GM18517 (cell line): ENCODE data around the gene USH1C.

ENCODE experiments used
- ATAC-seq: cut with Tn5 transposase; IDR thresholded peaks from one replicate; pipeline ENCODE4 v1.9.1; 2021; ENCODE audit warnings: mild to moderate bottlenecking, moderate library complexity; ENCODE audit not compliant: unreplicated experiment

The USH1C gene

GRCh38 chr11:17508791-17509190 lies 35.4 kb downstream of the USH1C start:
- no peak for ATAC-seq

DNA sequence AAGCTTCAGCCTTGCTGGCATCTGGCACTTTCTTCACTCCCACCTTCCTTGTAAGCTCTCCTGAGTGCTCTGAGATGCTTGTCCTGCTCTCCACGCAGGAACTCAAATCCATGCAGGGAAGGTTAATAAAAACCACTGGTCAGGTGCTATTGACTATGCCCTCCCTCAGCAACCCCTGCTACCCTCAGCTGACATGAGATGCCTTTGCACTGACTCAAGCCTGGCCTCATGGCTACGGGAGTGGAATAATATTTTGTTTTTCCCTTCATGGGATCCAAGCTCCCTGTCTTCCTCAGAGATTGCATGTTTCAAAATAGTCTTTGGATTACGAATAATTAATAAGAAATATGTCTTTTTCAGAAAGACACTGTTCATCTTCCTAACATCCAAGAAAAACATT lies 35.9 kb downstream of the USH1C start:
- no peak for ATAC-seq

DNA sequence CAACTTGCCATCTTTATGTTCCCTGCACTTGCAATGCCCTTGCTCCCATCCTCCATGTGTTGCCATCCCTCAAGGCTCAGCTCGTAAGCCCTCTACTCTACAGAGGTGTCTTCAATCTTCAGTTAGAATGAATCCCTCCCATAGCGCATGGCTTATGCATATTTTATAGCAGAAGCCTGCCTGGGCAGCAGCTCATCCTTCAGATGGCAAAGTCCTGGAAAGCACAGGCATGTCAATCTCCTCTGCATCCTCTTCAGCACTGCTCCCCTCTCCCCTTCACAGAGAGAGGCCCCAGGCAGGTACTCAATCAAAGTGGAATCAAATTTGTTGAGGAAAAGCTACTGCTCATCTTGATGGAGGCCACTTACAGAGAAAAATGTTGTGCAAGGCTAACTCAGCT lies 36.4 kb downstream of the USH1C start:
- no peak for ATAC-seq

DNA sequence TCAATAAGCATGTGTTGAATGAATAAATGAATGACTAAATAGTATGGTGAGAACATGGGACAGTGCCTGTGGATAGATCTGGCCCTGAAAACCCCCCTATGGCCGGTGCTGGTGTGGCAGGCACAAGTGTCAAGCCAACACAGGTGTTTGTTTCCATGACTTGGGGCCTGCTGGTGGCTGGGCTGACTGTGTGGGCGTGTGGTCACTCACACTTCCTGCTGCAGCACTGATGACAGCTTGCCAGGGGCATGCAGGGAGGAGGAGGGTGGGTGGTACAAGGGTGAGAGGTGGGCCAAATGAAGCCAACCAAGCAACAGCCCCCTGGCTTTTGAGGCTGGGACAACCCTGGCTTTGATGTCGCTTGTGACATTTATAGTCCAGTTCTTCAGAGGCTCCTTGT lies 37.3 kb downstream of the USH1C start:
- peak; percentile 66 for ATAC-seq

GRCh38 chr11:17506314-17506713 lies 37.9 kb downstream of the USH1C start:
- no peak for ATAC-seq

DNA sequence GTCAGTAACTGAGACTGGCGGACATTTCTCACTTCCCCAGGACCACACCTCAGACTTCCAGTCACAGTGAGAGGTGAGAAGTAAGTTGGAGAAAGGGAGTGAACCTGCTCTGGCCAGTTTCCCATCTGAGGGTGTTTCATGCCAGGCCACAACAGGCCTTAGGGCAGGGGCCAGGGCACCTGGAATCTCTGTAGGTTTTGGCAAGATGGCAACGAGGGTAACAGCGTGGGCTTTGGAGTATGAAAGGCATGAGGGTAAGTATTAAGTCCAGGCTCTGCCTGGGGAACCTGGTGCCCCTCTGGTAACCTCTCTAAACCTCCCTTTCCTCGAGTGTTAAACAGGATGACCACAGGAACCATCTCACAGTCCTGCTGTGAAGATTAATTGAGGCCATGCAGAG lies 39.1 kb downstream of the USH1C start:
- no peak for ATAC-seq

- peak; percentile 57 for ATAC-seq
These were observed 39.7 kb downstream of the USH1C start for GRCh38 chr11:17504330-17505107.

DNA sequence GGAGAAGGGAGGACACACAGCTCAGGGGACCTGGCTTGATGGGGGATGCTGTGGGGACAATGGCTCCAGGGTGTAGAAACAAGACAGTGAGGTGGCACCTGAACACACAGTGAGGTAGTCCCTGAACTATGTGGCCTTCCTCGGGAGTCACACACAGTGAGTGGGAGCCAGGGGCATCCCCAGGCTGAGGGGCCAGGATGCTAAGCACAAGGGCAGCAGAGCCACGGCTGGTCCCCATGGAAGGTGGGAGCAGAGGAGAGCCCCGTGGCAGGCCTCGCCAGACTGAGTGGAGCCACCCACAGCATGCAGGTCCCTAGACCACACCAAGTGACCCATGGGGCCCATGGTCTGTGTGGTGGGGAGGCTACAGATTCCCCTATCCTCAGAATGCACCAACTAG lies 41.6 kb downstream of the USH1C start:
- no peak for ATAC-seq

DNA sequence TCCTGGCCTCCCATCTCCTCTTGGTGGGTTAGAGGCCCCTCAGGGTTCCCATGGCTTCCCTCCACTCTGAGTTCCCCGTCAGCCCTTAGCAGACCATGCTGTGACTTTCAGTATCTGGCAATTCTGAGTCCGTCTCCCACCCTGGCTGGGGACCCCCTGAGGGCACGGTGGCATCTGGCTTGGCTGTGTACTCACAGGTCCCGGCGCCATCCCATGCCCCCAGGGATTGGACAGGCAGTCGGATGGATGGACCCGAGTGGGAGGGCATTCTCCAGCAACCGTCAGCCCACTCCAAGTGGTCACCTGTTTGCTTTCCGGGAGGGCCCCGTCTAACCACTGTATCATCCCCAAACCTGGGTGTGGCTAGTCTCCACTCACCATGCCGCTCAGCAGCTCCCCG lies 43.5 kb downstream of the USH1C start:
- ATAC-seq: no peak

DNA sequence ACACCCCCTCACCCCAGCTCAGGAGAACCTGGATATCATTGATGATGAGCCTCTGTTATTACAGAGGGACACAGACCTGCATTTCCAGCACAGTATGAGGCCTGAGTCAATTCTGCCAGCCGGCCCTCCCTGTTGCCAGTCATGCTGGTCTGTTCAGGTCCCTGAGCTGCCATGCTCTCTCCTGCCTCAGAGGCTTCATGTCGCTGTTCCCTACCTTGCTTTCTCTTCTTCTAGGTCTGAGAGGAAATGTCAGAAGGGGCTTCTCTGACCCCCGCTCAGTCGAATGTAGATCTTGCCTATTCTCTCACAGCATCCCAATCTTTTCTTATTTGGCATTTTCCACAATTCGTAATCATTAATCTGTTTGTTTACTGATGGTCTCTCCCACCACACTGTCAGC lies 45.7 kb downstream of the USH1C start:
- ATAC-seq: no peak

GRCh38 chr11:17498058-17498457 lies 46.2 kb downstream of the USH1C start:
- no peak for ATAC-seq

DNA sequence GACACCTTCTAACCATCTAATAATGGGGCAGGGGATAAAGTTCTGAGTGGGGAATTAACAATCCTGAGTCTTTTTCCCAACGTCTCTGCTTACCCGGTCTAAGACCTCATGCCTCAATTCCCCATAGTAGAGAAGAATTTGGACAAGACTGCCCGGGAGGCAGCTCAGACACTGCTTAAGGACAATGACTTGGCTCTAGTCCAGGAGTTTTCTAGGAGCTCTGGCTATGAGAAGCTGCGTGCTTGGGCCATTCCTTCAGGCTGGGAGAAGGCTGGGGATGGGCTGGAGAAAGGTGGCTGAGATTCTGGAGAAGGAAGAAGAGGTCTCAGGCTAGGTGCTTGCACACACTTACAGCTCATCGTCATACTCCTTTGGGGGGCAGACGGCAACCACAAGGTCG lies 47.8 kb downstream of the USH1C start:
- no peak for ATAC-seq

GRCh38 chr11:17494019-17494418 lies 50.2 kb downstream of the USH1C start:
- no peak for ATAC-seq

DNA sequence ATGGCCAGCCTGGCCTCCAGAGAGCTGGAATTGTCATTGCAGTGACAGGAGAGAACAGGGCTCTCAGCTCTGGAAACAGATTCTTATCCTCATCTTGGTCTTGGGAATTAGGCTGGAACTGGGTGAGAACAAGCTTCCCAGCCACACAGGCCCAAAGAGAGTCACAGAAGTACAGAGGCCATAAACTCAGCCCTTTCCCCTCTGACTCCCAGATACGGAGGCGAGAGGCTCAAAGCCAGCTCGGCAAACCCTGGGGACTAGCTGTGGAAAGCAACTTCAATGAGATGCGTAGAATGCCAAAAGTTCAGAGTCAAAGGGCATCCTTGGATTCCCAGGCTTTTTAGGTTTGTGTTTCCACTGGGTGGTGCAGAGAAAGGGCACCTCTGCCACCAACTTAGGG lies 53.3 kb downstream of the USH1C start:
- ATAC-seq: no peak

GRCh38 chr11:17490232-17490631 lies 54.0 kb downstream of the USH1C start:
- ATAC-seq: no peak

DNA sequence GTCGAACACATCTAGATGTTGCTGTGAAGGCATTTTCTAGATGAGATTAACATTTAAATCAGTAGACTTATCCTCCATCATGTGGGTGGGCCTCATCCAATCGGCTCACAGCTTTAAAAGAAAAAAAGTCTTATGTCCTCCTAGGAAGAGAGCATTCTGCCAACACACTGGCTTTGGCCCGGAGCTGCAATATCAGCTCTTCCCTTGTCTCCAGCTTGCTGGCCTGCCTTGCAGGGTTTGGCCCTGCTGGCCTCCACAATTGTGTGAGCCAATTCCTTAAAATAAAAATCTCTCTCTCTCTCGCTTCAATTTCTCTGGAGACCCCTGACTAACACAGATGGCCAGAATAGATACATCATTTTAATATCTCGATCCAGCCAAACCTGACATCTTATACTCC lies 54.5 kb downstream of the USH1C start:
- no peak for ATAC-seq

DNA sequence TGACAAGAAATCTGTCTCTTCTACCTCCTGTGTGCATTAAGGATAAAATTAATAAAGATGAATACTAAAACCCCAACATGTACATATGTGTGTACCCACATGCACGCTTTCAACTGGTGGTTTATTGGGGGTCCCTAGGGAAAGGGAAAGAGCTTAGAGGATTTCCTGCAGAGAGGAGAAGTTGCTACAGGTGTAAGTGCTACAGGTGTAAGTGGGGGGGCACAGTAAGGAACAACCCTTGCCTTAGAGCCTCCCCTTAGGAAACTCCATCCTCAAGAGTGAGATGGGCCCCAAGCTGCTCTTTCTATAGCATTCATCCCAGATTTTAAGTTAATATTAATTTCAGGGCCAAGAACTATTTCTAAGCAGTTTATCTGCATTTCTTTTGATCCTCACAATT lies 55.7 kb downstream of the USH1C start:
- ATAC-seq: no peak

GRCh38 chr11:17486646-17487045 lies 57.6 kb downstream of the USH1C start:
- ATAC-seq: no peak

GRCh38 chr11:17483505-17483904 lies 60.7 kb downstream of the USH1C start:
- no peak for ATAC-seq

- ATAC-seq: no peak
These were observed 62.3 kb downstream of the USH1C start for GRCh38 chr11:17481905-17482304.

DNA sequence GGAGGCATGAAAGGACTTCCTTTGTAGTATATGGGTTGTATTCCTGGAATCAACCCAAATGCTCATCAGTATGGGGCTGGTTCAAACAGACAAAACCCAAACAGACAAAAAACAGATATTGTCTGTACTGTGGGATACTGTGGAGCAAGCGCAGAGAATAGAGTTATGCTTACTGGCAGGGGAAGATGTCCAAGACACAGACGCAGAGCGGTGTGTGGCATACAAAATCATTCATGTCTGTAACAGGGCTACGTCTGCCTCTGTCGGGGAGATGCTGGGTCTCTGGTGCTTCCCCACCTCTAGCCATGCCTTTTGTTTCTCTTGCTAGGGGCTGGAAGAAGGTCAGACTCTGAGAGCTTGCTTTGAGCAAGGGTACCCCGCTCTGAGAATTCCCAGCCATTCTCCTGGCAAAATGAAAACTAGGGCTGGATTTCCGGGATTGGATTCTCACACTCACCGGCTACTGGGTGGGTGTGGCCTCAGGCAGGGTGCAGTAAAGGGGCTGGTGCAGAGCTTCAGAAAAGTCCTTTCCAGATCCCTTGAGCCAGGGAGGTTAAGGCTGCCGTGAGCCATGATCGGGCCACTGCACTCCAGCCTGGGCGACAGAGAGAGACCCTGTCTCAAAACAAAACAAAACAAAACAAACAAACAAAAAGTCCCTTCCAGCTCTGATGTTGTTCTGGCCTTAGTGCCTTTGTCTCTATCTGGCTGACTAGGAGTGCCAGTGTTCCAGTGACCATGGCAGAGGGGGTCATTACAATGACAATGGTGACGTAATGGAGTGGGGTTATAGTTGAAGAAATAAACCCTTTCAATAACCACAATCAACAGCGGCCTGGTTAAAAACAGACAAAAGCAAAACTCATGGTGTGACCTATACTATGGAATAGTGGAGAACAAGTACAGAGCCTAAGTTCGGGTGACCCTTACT lies 64.7 kb downstream of the USH1C start:
- no peak for ATAC-seq

- no peak for ATAC-seq
These were observed 66.1 kb downstream of the USH1C start for GRCh38 chr11:17478070-17478469.
